GM12875 (cell line): ENCODE results near the gene AGRN.

ENCODE experiments used
- H3K4me3 ChIP-seq: one replicate; pipeline ENCODE4 v1.5.1; 2011; ENCODE audit warnings: low read depth, low read length, control low read depth
- CTCF ChIP-seq: IDR thresholded peaks from 2 replicates; pipeline ENCODE4 v1.5.1; 2011; ENCODE audit warnings: low read depth, mild to moderate bottlenecking, control low read depth, inconsistent platforms, low read length, moderate library complexity, borderline replicate concordance; ENCODE audit not compliant: insufficient read depth

AGRN gene

GRCh38 chr1:1022302-1023009, 2.5 kb downstream of the AGRN start:
- TF ChIP-seq CTCF, result no peak
- H3K4me3 ChIP-seq, result no peak overlapping the region

GRCh38 chr1:1023700-1024099, 3.8 kb downstream of the AGRN start:
- no peak for TF ChIP-seq CTCF
- no peak overlapping the region for H3K4me3 ChIP-seq

GRCh38 chr1:1024149-1024770, 4.3 kb downstream of the AGRN start:
- no peak overlapping the region for H3K4me3 ChIP-seq
- no peak for TF ChIP-seq CTCF

GRCh38 chr1:1024771-1025699, 5.1 kb downstream of the AGRN start:
- no peak overlapping the region for H3K4me3 ChIP-seq
- no peak for TF ChIP-seq CTCF

GRCh38 chr1:1025730-1026129, 5.8 kb downstream of the AGRN start:
- TF ChIP-seq CTCF, result no peak
- H3K4me3 ChIP-seq, result no peak overlapping the region

- TF ChIP-seq CTCF, result no peak
- H3K4me3 ChIP-seq, result no peak overlapping the region
Measured at GRCh38 chr1:1026599-1027413, 6.9 kb downstream of the AGRN start.
